PFSK-1 (cell line): Measurements from ENCODE around the gene TRIP6.

ENCODE experiments used
- FOXP2 ChIP-seq: optimal IDR thresholded peaks from 2 replicates; pipeline ENCODE3; 2011; ENCODE audit warnings: borderline replicate concordance, control low read depth, inconsistent platforms; ENCODE audit not compliant: insufficient read depth; ENCODE audit errors: extremely low read length, extremely low read depth
- POLR2AphosphoS5 ChIP-seq: IDR thresholded peaks from 2 replicates; pipeline ENCODE4 v1.6.1; 2012; ENCODE audit warnings: low read depth, mild to moderate bottlenecking, control low read depth, low read length, moderate library complexity
- SIN3A ChIP-seq: IDR thresholded peaks from 2 replicates; pipeline ENCODE4 v1.6.1; 2012; ENCODE audit warnings: mild to moderate bottlenecking, low read length, moderate library complexity, borderline replicate concordance; ENCODE audit not compliant: insufficient read depth
- TAF1 ChIP-seq: IDR thresholded peaks from 2 replicates; pipeline ENCODE4 v1.6.1; 2012; ENCODE audit warnings: low read length, control low read depth, borderline replicate concordance; ENCODE audit not compliant: insufficient read depth
- TF ChIP-seq, protein P1 (sequence below), 2 experiments: IDR thresholded peaks; 2 replicates each; pipeline versions ENCODE4 v1.6.1 to v1.8.0; 2011 to 2012; ENCODE audit warnings: low read depth in 2 of 2, low read length in 2 of 2, control low read depth in 1 of 2, inconsistent platforms in 1 of 2, mild to moderate bottlenecking in 1 of 2, moderate library complexity in 1 of 2; ENCODE audit not compliant: insufficient read depth in 1 of 2

Gene TRIP6

DNA sequence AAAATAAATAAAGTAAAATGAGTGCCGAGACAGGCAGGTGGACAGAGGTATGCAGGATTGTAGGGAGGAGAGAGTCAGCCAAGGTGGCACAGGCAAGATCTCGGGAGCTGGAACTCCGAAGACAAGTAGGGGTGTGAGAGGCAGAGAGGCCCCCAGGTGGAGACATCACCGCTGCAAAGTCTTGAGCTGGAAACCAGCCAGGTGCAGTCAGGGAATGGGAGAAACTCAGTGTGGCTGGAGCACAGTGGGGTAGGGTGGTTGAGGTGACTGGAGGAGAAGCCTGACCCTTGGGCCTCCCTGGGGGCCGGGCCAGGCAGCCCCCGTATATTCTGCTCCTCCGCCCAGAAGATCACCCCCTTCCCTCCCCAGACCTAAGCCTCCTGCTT, 44.1 kb upstream of the TRIP6 start:
- TF ChIP-seq, protein P1, sequence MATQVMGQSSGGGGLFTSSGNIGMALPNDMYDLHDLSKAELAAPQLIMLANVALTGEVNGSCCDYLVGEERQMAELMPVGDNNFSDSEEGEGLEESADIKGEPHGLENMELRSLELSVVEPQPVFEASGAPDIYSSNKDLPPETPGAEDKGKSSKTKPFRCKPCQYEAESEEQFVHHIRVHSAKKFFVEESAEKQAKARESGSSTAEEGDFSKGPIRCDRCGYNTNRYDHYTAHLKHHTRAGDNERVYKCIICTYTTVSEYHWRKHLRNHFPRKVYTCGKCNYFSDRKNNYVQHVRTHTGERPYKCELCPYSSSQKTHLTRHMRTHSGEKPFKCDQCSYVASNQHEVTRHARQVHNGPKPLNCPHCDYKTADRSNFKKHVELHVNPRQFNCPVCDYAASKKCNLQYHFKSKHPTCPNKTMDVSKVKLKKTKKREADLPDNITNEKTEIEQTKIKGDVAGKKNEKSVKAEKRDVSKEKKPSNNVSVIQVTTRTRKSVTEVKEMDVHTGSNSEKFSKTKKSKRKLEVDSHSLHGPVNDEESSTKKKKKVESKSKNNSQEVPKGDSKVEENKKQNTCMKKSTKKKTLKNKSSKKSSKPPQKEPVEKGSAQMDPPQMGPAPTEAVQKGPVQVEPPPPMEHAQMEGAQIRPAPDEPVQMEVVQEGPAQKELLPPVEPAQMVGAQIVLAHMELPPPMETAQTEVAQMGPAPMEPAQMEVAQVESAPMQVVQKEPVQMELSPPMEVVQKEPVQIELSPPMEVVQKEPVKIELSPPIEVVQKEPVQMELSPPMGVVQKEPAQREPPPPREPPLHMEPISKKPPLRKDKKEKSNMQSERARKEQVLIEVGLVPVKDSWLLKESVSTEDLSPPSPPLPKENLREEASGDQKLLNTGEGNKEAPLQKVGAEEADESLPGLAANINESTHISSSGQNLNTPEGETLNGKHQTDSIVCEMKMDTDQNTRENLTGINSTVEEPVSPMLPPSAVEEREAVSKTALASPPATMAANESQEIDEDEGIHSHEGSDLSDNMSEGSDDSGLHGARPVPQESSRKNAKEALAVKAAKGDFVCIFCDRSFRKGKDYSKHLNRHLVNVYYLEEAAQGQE (IDR thresholded peaks at IDR 0.05; ENCODE audit: insufficient read depth in 1 of 2, low read depth in 2 of 2, low read length in 2 of 2), result no peak
- TF ChIP-seq FOXP2 (no peak), TAF1 (no peak), SIN3A (no peak), POLR2AphosphoS5 (no peak)

DNA sequence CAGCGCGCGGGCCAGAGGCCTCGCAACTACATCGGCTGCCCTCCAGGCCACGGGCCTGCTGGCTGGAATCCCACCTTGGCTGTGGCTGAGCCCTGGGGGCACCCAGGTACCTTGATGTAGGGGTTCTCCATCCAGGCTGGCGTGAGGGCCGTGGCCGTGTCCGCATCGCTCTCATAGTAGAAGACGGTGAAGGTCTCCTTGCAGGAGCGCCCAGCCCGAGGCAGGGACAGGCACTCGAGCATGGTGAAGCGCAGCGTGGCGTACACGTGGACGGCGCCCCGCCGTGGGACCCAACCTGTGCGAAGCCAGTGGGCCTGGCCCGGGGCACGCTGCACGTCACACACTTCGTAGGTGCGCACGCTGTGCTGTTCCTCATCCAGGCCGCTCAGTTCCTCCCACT, 43.7 kb upstream of the TRIP6 start:
- TF ChIP-seq TAF1, result no peak
- TF ChIP-seq, protein P1 (IDR thresholded peaks at IDR 0.05; ENCODE audit: insufficient read depth in 1 of 2, low read depth in 2 of 2, low read length in 2 of 2), result no peak

DNA sequence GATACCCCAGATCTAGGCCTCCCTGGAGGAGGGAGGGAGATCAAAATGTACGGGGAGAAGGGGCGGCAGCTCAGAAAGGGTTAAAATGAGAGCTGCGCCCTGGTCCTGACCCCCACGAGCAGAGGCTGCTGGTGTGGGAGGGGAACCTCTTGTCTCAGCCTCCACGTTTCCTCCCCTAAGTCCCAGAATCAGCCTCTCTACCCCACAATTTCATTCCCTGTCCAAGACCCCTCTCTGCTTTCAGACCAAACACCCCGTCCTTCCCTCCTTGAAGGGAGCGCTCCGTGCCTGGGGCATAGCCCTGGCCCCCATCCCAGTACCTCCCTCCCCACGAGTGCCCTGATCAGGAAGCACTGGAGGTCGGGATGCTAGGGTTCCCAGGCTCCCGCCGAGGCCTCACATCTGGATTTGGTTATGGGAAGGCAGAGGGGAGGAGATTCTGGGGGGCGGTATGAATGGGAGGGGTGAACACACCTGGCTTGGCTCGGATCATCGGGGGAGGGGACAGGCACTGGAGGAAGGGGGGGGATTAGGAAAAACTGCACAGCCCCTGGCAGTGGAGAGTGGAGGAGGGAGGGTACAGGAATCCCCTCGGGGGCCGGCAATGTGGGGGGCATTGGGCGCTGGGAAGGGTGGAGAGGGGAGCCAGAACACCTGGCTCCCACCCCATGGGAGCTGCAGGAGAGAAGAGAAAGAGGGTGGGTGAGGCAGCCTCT, 42.5 kb upstream of the TRIP6 start:
- TF ChIP-seq TAF1 (no peak), SIN3A (no peak), POLR2AphosphoS5 (no peak), FOXP2 (no peak)
- TF ChIP-seq, protein P1 (IDR thresholded peaks at IDR 0.05; ENCODE audit: insufficient read depth in 1 of 2, low read depth in 2 of 2, low read length in 2 of 2), result no peak

DNA sequence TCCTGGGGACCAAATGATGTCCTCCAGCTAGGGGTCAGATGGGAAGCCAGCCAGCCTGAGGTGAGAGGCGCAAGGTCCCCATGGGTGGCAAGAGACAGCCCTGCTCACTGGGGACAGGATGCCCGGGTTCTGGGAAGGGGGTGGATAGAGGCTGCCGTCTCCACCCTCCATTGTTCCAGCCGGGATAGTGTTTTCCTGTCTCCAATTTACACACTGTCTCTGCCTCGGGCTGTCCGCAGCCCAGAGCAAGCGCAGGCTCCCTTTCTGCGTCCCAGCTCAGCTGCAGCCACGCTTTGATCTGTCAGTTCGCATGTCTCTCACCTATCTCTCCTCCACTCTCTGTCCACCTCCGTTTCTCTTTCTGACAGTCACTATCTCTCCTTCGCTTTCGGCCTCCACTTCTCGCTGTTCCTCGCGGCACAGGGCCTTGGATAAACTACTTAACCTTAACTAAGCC, 41.9 kb upstream of the TRIP6 start:
- peak; percentile 77; the same call in 1 of the 2 replicates for TF ChIP-seq SIN3A
- TF ChIP-seq, protein P1 (IDR thresholded peaks at IDR 0.05; ENCODE audit: insufficient read depth in 1 of 2, low read depth in 2 of 2, low read length in 2 of 2), result no peak

DNA sequence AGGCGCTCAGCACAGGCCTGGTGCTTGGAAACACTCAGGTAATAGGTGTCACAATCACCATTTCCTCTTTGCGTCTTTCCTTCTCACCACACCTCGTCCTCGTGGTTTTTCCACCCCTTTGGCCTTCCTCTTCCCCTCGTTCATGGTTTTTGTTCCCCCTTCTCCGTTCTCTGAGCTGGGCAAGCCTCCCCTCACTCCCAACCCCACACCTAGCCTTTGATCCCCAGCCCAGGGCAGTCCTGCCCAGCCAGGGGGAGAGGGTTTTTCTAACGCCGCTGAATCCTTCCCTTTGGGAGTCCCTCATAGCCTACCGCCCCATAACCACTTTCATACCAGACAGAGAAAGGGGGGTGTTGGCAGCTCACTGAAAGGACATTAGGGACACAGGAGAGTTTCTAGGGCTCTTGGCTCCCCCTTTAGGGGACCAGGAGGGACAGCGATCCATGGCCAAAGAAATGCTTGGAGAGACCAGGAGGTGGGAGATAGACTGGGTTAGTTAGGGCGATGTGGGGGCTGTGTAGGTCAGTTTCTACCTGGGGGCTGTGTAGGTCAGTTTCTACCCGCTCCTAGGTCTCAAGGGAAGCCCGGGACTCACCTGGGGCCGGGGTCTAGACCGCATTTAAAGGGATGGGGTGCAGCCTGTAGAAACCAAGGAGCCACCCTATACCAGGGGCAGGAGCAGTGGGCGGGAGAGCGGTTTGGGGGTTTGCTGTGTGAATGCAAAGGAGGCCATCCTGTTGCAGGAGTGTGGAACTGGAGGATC, 41.3 kb upstream of the TRIP6 start:
- TF ChIP-seq, protein P1 (IDR thresholded peaks at IDR 0.05; ENCODE audit: insufficient read depth in 1 of 2, low read depth in 2 of 2, low read length in 2 of 2), result no peak
- no peak for TF ChIP-seq POLR2AphosphoS5
- no peak for TF ChIP-seq FOXP2
- TF ChIP-seq TAF1, result no peak
- no peak for TF ChIP-seq SIN3A
